Epithelial cell of proximal tubule (primary cell): ENCODE results near the gene DCUN1D1. TPM values are rescaled to one million over a fixed set of nuclear protein-coding genes. Genes with fewer than 3 reads are reported as not detected.

Experiments used
- DNase-seq: peaks from one replicate; pipeline ENCODE4 v3.0.0-alpha.2; 2011; ENCODE audit warnings: low read depth
- H3K4me3 ChIP-seq: 2 replicates; pipeline ENCODE4 v1.5.1; 2011; ENCODE audit warnings: low read depth, mild to moderate bottlenecking, low read length
- CTCF ChIP-seq: conservative IDR thresholded peaks from 2 replicates; pipeline ENCODE4 v1.5.1; 2012; ENCODE audit warnings: low read depth, mild to moderate bottlenecking, low read length
- total RNA-seq: library from RNA; depleted of rRNA; stranded (reverse); fragments of >200 nt; gene quantifications from 2 replicates; pipeline ENCODE4 v1.2.3, GENCODE V29; 2015

The DCUN1D1 gene
- total RNA-seq, 1 donor from 2014 or later: 11.3 TPM

GRCh38 chr3:182911782-182912111 lies 68.6 kb downstream of the DCUN1D1 start:
- DNase-seq: no peak
- no peak for TF ChIP-seq CTCF

DNA sequence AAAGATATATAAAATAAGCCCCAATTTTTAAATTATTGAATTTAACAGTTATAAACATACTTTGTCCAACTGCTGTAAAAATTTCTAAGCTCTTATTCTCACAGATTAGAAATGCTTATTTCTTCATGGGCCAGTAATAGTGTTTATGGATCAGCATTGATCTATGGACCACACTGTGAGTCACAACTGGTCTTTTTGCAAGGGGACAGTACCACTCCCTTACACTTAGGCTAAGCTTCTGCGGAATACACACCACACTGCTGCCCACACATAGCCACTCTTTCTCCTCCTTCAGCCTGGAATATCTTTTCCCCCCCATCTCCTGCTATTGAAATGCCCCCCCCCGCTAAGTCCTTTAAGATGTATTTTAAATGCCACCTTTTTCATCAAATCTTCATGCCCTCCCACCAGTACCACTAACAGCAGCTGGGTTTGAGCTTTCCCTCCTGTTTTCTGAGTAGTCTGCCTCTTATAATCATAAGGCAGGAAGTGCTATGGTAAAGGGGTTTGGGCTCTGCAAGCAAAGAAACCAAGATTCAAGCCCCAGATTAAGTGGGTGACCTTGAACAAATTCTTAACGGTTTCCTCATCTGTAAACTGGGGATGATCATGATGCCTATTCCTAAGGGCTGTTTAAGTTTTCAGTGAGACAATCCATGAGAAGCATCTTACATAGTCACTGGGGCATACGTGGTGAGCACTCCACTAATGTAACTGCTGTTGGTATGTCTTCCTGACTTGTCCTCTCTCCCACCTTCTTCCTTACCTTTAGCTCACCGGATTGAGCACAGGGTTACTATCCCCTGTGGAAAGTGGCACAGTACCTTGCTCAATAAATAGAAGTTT lies 69.2 kb downstream of the DCUN1D1 start:
- no peak for DNase-seq
- no peak overlapping the region for H3K4me3 ChIP-seq
- TF ChIP-seq CTCF: no peak

More at GRCh38 chr3:182911782-182912111, 68.6 kb downstream of the DCUN1D1 start:
- H3K4me3 ChIP-seq: no peak overlapping the region

DNA sequence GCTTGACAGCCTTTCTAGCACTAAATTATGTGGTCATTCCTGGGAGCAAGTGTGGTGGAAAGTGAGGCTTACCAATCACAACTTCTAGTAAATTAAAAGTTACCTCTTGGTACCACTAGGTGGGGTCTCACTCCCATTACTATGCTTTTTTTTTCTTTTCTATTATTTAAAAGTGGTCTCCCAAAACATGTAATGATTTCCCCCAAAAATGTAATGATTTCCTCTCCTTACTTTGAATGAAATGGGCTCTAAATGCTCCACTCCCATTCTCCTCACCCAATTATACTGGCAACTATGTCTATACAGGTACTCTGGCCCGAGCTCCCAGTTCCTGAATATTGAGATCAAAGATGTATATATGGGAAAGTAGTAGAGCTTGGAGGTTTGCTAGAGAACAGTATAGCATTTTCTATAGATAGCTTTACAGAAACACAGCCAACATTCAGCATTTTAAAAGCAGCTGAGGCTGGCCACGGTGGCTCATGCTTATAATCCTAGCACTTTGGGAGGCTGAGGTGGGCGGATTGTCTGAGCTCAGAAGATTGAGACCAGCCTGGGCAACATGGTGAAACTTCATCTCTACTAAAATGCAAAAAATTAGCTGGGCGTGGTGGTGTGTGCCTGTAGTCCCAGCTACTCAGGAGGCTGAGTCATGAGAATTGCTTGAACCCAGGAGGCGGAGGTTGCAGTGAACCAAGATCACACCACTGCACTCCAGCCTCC lies 70.9 kb downstream of the DCUN1D1 start:
- peak; percentile 61 for TF ChIP-seq CTCF

GRCh38 chr3:182908471-182908870 lies 71.9 kb downstream of the DCUN1D1 start:
- DNase-seq: no peak
- no peak overlapping the region for H3K4me3 ChIP-seq
- no peak for TF ChIP-seq CTCF

More for the DNA sequence above, 70.9 kb downstream of the DCUN1D1 start:
- H3K4me3 ChIP-seq: no peak overlapping the region
- peak; percentile 41 for DNase-seq

DNA sequence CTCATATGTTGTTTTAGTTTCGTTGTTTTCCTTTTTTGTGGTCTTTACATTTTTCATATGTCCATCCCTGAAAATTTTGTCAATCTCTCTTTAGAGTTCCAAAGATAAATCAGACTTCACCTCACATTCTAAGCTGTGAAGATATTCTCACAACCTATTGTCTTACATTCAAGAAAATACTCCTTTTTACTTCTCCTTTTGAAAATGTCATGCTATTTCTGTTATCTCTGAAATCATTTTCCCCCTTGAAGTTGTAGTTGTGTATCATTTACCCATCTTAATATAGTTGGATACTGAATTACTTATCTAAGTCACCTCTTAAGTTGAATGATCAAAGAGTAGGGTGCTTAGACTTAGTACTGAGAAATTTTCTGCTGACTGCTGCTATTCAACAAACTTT lies 74.3 kb downstream of the DCUN1D1 start:
- TF ChIP-seq CTCF: no peak
- no peak for DNase-seq
- no peak overlapping the region for H3K4me3 ChIP-seq

GRCh38 chr3:182905623-182906022 lies 74.7 kb downstream of the DCUN1D1 start:
- H3K4me3 ChIP-seq: no peak overlapping the region
- no peak for DNase-seq
- no peak for TF ChIP-seq CTCF
